Measurements from ENCODE around the gene OR51E2. TPM values are rescaled to one million over a fixed set of nuclear protein-coding genes. Genes with fewer than 3 reads are reported as not detected.

OR51E2 gene
- total and polyA plus RNA-seq, 3 experiments from 2014 or later: not detected

GRCh38 chr11:4641501-4641900, 56.2 kb downstream of the OR51E2 start:
- Histone ChIP-seq H3K4me3 (ENCODE audit: low read length) (no peak overlapping the region), H3K27me3 (ENCODE audit: insufficient read depth, low read length, poor library complexity, severe bottlenecking) (no peaks in the 10 kb centered on the region), H3K9me3 (ENCODE audit: low read length) (no peaks in the 10 kb centered on the region), H3K36me3 (ENCODE audit: insufficient read depth, low read length) (no peaks in the 10 kb centered on the region), H3K4me1 (ENCODE audit: insufficient read depth, low read length) (no peaks in the 10 kb centered on the region), H3K27ac (ENCODE audit: low read depth, low read length) (no peak overlapping the region)
- Mint-ChIP-seq H3K9me3 (no peaks in the 10 kb centered on the region), H3K4me3 (no peak overlapping the region), H3K36me3 (no peaks in the 10 kb centered on the region), H3K4me1 (no peaks in the 10 kb centered on the region), H3K27ac (no peak overlapping the region), H3K27me3 (peaks cover 9 to 11% of the 10 kb centered on the region in 2 donors)
- ChIA-PET CTCF (no interaction called here), POLR2A (no interaction called here)
- no peak for DNase-seq

GRCh38 chr11:4639931-4640330, 57.7 kb downstream of the OR51E2 start:
- CTCF ChIA-PET: no interaction called here

GRCh38 chr11:4637662-4638047, 60.0 kb downstream of the OR51E2 start:
- Mint-ChIP-seq H3K27me3 (peaks cover 3 to 10% of the 10 kb centered on the region in 2 donors), H3K36me3 (no peaks in the 10 kb centered on the region), H3K9me3 (no peaks in the 10 kb centered on the region), H3K4me3 (no peak overlapping the region), H3K27ac (no peak overlapping the region), H3K4me1 (no peaks in the 10 kb centered on the region)
- Histone ChIP-seq H3K27ac (ENCODE audit: low read depth, low read length) (no peak overlapping the region), H3K36me3 (ENCODE audit: insufficient read depth, low read length) (no peaks in the 10 kb centered on the region), H3K4me1 (ENCODE audit: insufficient read depth, low read length) (no peaks in the 10 kb centered on the region), H3K27me3 (ENCODE audit: insufficient read depth, low read length, poor library complexity, severe bottlenecking) (no peaks in the 10 kb centered on the region), H3K9me3 (ENCODE audit: low read length) (no peaks in the 10 kb centered on the region), H3K4me3 (ENCODE audit: low read length) (no peak overlapping the region)
- no peak for DNase-seq
- CTCF ChIA-PET: interaction anchor here (1.2 to 3.8 kb wide), 10 partner anchors 8 to 1716 kb away, joined by 3 to 23 read pairs (median 5); partner anchors contain the start of gene OR52N2
- POLR2A ChIA-PET: no interaction called here

More at GRCh38 chr11:4639931-4640330, 57.7 kb downstream of the OR51E2 start:
- H3K4me1 Mint-ChIP-seq: no peaks in the 10 kb centered on the region
- DNase-seq: no peak
- POLR2A ChIA-PET: no interaction called here
- H3K27me3 Mint-ChIP-seq: peaks cover 7 to 11% of the 10 kb centered on the region in 2 donors
- Histone ChIP-seq H3K36me3 (ENCODE audit: insufficient read depth, low read length) (no peaks in the 10 kb centered on the region), H3K27ac (ENCODE audit: low read depth, low read length) (no peak overlapping the region), H3K4me3 (ENCODE audit: low read length) (no peak overlapping the region), H3K4me1 (ENCODE audit: insufficient read depth, low read length) (no peaks in the 10 kb centered on the region), H3K27me3 (ENCODE audit: insufficient read depth, low read length, poor library complexity, severe bottlenecking) (no peaks in the 10 kb centered on the region), H3K9me3 (ENCODE audit: low read length) (no peaks in the 10 kb centered on the region)
- no peak overlapping the region for H3K4me3 Mint-ChIP-seq
- H3K9me3 Mint-ChIP-seq: no peaks in the 10 kb centered on the region
- no peaks in the 10 kb centered on the region for H3K36me3 Mint-ChIP-seq
- H3K27ac Mint-ChIP-seq: peak overlapping the region in 1 of 8 donors; percentile 44

- no peak within 1 kb of the TSS for H3K27ac Mint-ChIP-seq
- CTCF ChIA-PET: interaction anchor here (0.8 to 3.8 kb wide), 16 partner anchors 8 to 1717 kb away, joined by 3 to 23 read pairs (median 4); partner anchors contain the start of genes OR52N2 and TRIM68
- no peaks in the 10 kb centered on the region for H3K4me1 ChIP-seq (ENCODE audit: insufficient read depth, low read length)
- no peaks in the 10 kb centered on the region for H3K27me3 ChIP-seq (ENCODE audit: insufficient read depth, low read length, poor library complexity, severe bottlenecking)
- no peak within 1 kb of the TSS for H3K27ac ChIP-seq (ENCODE audit: low read depth, low read length)
- no peaks in the 10 kb centered on the region for H3K9me3 Mint-ChIP-seq
- H3K9me3 ChIP-seq (ENCODE audit: low read length): no peaks in the 10 kb centered on the region
- H3K36me3 ChIP-seq (ENCODE audit: insufficient read depth, low read length): no peaks in the 10 kb centered on the region
- no peaks in the 10 kb centered on the region for H3K4me1 Mint-ChIP-seq
- H3K36me3 Mint-ChIP-seq: no peaks in the 10 kb centered on the region
- H3K27me3 Mint-ChIP-seq: peaks cover 0 to 14% of the 10 kb centered on the region in 2 donors
- POLR2A ChIA-PET: no interaction called here
- no peak within 1 kb of the TSS for H3K4me3 ChIP-seq (ENCODE audit: low read length)
- no peak within 1 kb of the TSS for H3K4me3 Mint-ChIP-seq
- DNase-seq: peak; percentile 39 to 79 (median 52)
Measured at GRCh38 chr11:4636962-4637661, 60.5 kb downstream of the OR51E2 start, which contains the start of gene OR51D1. Gene OR51D1 (plus strand): TSS chr11:4637477. CDS start chr11:4639791, 2,314 bp downstream.

- H3K27me3 Mint-ChIP-seq: peaks cover 8 to 13% of the 10 kb centered on the region in 2 donors
- no peaks in the 10 kb centered on the region for H3K36me3 Mint-ChIP-seq
- no peak overlapping the region for H3K27ac ChIP-seq (ENCODE audit: low read depth, low read length)
- ChIA-PET CTCF (interaction anchor here (0.7 to 3.8 kb wide), 11 partner anchors 7 to 1718 kb away, joined by 3 to 23 read pairs (median 4); partner anchors contain the start of genes OR52N2 and TRIM68), POLR2A (no interaction called here)
- H3K9me3 ChIP-seq (ENCODE audit: low read length): no peaks in the 10 kb centered on the region
- no peak overlapping the region for H3K4me3 ChIP-seq (ENCODE audit: low read length)
- no peaks in the 10 kb centered on the region for H3K9me3 Mint-ChIP-seq
- no peak overlapping the region for H3K27ac Mint-ChIP-seq
- no peaks in the 10 kb centered on the region for H3K4me1 ChIP-seq (ENCODE audit: insufficient read depth, low read length)
- DNase-seq: no peak
- no peaks in the 10 kb centered on the region for H3K36me3 ChIP-seq (ENCODE audit: insufficient read depth, low read length)
- no peak overlapping the region for H3K4me3 Mint-ChIP-seq
- H3K27me3 ChIP-seq (ENCODE audit: insufficient read depth, low read length, poor library complexity, severe bottlenecking): no peaks in the 10 kb centered on the region
- no peaks in the 10 kb centered on the region for H3K4me1 Mint-ChIP-seq
Measured at GRCh38 chr11:4636136-4636535, 61.5 kb downstream of the OR51E2 start.

Other genes with a start within 250 kb of the OR51E2 start
- gene OR52K2, start 248.6 kb downstream of the OR51E2 start, total RNA-seq: not detected
- gene OR52K2, start 248.6 kb downstream of the OR51E2 start, polyA plus RNA-seq: not detected
- not detected for gene OR52K1, start 215.2 kb downstream of the OR51E2 start, total RNA-seq
- not detected for gene OR52K1, start 215.2 kb downstream of the OR51E2 start, polyA plus RNA-seq
- gene OR52M1, start 152.7 kb downstream of the OR51E2 start, total RNA-seq: not detected
- not detected for gene OR52M1, start 152.7 kb downstream of the OR51E2 start, polyA plus RNA-seq
- not detected for gene OR52I2, start 116.1 kb downstream of the OR51E2 start, total RNA-seq
- not detected for gene OR52I2, start 116.1 kb downstream of the OR51E2 start, polyA plus RNA-seq
- not detected for gene OR52I1, start 103.8 kb downstream of the OR51E2 start, total RNA-seq
- gene OR52I1, start 103.8 kb downstream of the OR51E2 start, polyA plus RNA-seq: not detected
- 10 to 100 TPM; 11.8 to 12.2 TPM for gene TRIM68, start 89.6 kb downstream of the OR51E2 start, total RNA-seq
- gene TRIM68, start 89.6 kb downstream of the OR51E2 start, polyA plus RNA-seq: 14.9 TPM
- gene OR51D1, start 60.4 kb downstream of the OR51E2 start, total RNA-seq: not detected
- not detected for gene OR51D1, start 60.4 kb downstream of the OR51E2 start, polyA plus RNA-seq
- not detected for gene OR51E1, start 53.9 kb downstream of the OR51E2 start, total RNA-seq
- gene OR51E1, start 53.9 kb downstream of the OR51E2 start, polyA plus RNA-seq: not detected
- gene MMP26, start 6.9 kb upstream of the OR51E2 start, total RNA-seq: not detected
- not detected for gene MMP26, start 6.9 kb upstream of the OR51E2 start, polyA plus RNA-seq
- not detected for gene OR51F1, start 72.1 kb upstream of the OR51E2 start, total RNA-seq
- not detected for gene OR51F1, start 72.1 kb upstream of the OR51E2 start, polyA plus RNA-seq
- not detected for gene OR52R1, start 106.5 kb upstream of the OR51E2 start, total RNA-seq
- gene OR52R1, start 106.5 kb upstream of the OR51E2 start, polyA plus RNA-seq: not detected
- not detected for gene OR51F2, start 123.5 kb upstream of the OR51E2 start, total RNA-seq
- gene OR51F2, start 123.5 kb upstream of the OR51E2 start, polyA plus RNA-seq: not detected
- not detected for gene OR51S1, start 151.4 kb upstream of the OR51E2 start, total RNA-seq
- gene OR51S1, start 151.4 kb upstream of the OR51E2 start, polyA plus RNA-seq: not detected
- gene OR51T1, start 184.0 kb upstream of the OR51E2 start, total RNA-seq: not detected
- gene OR51T1, start 184.0 kb upstream of the OR51E2 start, polyA plus RNA-seq: not detected
- gene OR51A7, start 205.9 kb upstream of the OR51E2 start, total RNA-seq: not detected
- not detected for gene OR51A7, start 205.9 kb upstream of the OR51E2 start, polyA plus RNA-seq
- not detected for gene OR51G2, start 221.5 kb upstream of the OR51E2 start, total RNA-seq
- gene OR51G2, start 221.5 kb upstream of the OR51E2 start, polyA plus RNA-seq: not detected
- not detected for gene OR51G1, start 226.5 kb upstream of the OR51E2 start, total RNA-seq
- not detected for gene OR51G1, start 226.5 kb upstream of the OR51E2 start, polyA plus RNA-seq
- gene OR51A4, start 249.8 kb upstream of the OR51E2 start, total RNA-seq: not detected
- not detected for gene OR51A4, start 249.8 kb upstream of the OR51E2 start, polyA plus RNA-seq

All from CD8-positive, alpha-beta memory T cell (primary cell).